IMR-90 (cell line): ENCODE results near the gene FBLN1. TPM values are rescaled to one million over a fixed set of nuclear protein-coding genes. Genes with fewer than 3 reads are reported as not detected.

Source experiments
- ATAC-seq: fragments of 200-7000 bp; cut with Tn5 transposase; 2 replicates; pipeline ENCODE4 v1.9.1; 2020; ENCODE audit warnings: low read depth, mild to moderate bottlenecking, moderate library complexity
- BruUV-seq: library from RNA; stranded (reverse); fragments of 400-500 nt; replicated peaks from 2 replicates; lab custom pipeline; 2021; lab: Mats Ljungman, UMichigan
- CTCF ChIA-PET: fragments of 300-600 bp; formaldehyde crosslinking; extraction: SDS; loops from one replicate; lab custom pipeline; 2021; ENCODE audit warnings: antibody characterized with exemption; lab: Yijun Ruan, JAX
- POLR2A ChIA-PET: fragments of 300-600 bp; sonication (Branson Sonifier 250); formaldehyde crosslinking; loops from one replicate; lab custom pipeline; 2022; ENCODE audit warnings: antibody characterized with exemption; ENCODE audit not compliant: unreplicated experiment; lab: Charles Lee
- DNase-seq: peaks from one replicate; pipeline ENCODE4 v3.0.0; 2013
- H2AFZ ChIP-seq: replicated peaks from 2 replicates; pipeline ENCODE3; 2013; ENCODE audit warnings: low read length, mild to moderate bottlenecking; ENCODE audit not compliant: poor library complexity
- H2AK5ac ChIP-seq: 2 replicates; pipeline ENCODE4 v1.6.1; 2013; ENCODE audit warnings: low read depth, low read length, inconsistent platforms
- H2AK9ac ChIP-seq: replicated peaks from 2 replicates; pipeline ENCODE3; 2013; ENCODE audit warnings: mild to moderate bottlenecking, low read depth, low read length, moderate library complexity; ENCODE audit not compliant: poor library complexity
- H2BK120ac ChIP-seq: 2 replicates; pipeline ENCODE4 v1.6.1; 2013; ENCODE audit warnings: low read depth, low read length, inconsistent platforms
- H2BK15ac ChIP-seq: 3 replicates; pipeline ENCODE4 v1.6.1; 2013; ENCODE audit warnings: low read depth, low read length, inconsistent platforms
- H2BK20ac ChIP-seq: 2 replicates; pipeline ENCODE4 v1.6.1; 2013; ENCODE audit warnings: low read depth, mild to moderate bottlenecking, inconsistent platforms, low read length, moderate library complexity
- H2BK5ac ChIP-seq: 2 replicates; pipeline ENCODE4 v1.6.1; 2013; ENCODE audit warnings: mild to moderate bottlenecking, low read depth, low read length, inconsistent platforms; ENCODE audit not compliant: poor library complexity, severe bottlenecking
- H3K14ac ChIP-seq: replicated peaks from 2 replicates; pipeline ENCODE4 v1.6.1; 2013; ENCODE audit warnings: low read depth, low read length, inconsistent platforms
- H3K18ac ChIP-seq: 2 replicates; pipeline ENCODE4 v1.6.1; 2013; ENCODE audit warnings: low read depth, low read length, control low read depth
- H3K23ac ChIP-seq: 2 replicates; pipeline ENCODE4 v1.6.1; 2013; ENCODE audit warnings: low read depth, low read length, inconsistent platforms
- H3K27ac ChIP-seq: 2 replicates; pipeline ENCODE4 v1.5.1; 2013; ENCODE audit warnings: mild to moderate bottlenecking, control low read depth, low read length; ENCODE audit not compliant: insufficient read depth
- H3K27me3 ChIP-seq: 2 replicates; pipeline ENCODE4 v1.6.1; 2013; ENCODE audit warnings: low read length; ENCODE audit not compliant: control insufficient read depth, insufficient read depth
- H3K36me3 ChIP-seq: 2 replicates; pipeline ENCODE4 v1.6.1; 2013; ENCODE audit warnings: low read length, mixed read lengths; ENCODE audit not compliant: control insufficient read depth, insufficient read depth
- H3K4ac ChIP-seq: 2 replicates; pipeline ENCODE4 v1.6.1; 2013; ENCODE audit warnings: low read depth, low read length, inconsistent platforms
- H3K4me1 ChIP-seq: 2 replicates; pipeline ENCODE4 v1.6.1; 2013; ENCODE audit warnings: low read length, mixed read lengths; ENCODE audit not compliant: control insufficient read depth, insufficient read depth
- H3K4me2 ChIP-seq: 2 replicates; pipeline ENCODE4 v1.6.1; 2013; ENCODE audit warnings: low read depth, mild to moderate bottlenecking, control low read depth, low read length, moderate library complexity
- H3K4me3 ChIP-seq: 2 replicates; pipeline ENCODE4 v1.5.1; 2013; ENCODE audit warnings: low read depth, mild to moderate bottlenecking, control low read depth, low read length, moderate library complexity; ENCODE audit not compliant: insufficient read depth
- H3K56ac ChIP-seq: 2 replicates; pipeline ENCODE4 v1.6.1; 2013; ENCODE audit warnings: low read length, inconsistent platforms; ENCODE audit not compliant: insufficient read depth; ENCODE audit errors: extremely low read depth
- H3K79me1 ChIP-seq, 2 experiments: 2 replicates each; pipeline ENCODE4 v1.6.1; 2013; ENCODE audit warnings: low read length in 2 of 2, inconsistent platforms in 1 of 2, low read depth in 1 of 2
- H3K9ac ChIP-seq: 2 replicates; pipeline ENCODE4 v1.6.1; 2013; ENCODE audit warnings: low read depth, low read length, control low read depth
- H3K9me1 ChIP-seq: 2 replicates; pipeline ENCODE4 v1.6.1; 2013; ENCODE audit warnings: low read length, inconsistent platforms; ENCODE audit not compliant: insufficient read depth
- H3K9me3 ChIP-seq: 2 replicates; pipeline ENCODE4 v1.6.1; 2013; ENCODE audit warnings: low read length; ENCODE audit not compliant: control insufficient read depth, insufficient read depth
- H4K20me1 ChIP-seq: 2 replicates; pipeline ENCODE4 v1.6.1; 2013; ENCODE audit warnings: low read length, inconsistent platforms; ENCODE audit not compliant: insufficient read depth
- H4K5ac ChIP-seq: 2 replicates; pipeline ENCODE4 v1.6.1; 2013; ENCODE audit warnings: mild to moderate bottlenecking, low read depth, low read length, control low read depth
- H4K8ac ChIP-seq, 2 experiments: 2 replicates each; pipeline ENCODE4 v1.6.1; 2013; ENCODE audit warnings: low read depth in 2 of 2, low read length in 2 of 2, control low read depth in 1 of 2, inconsistent platforms in 1 of 2
- H4K91ac ChIP-seq: 2 replicates; pipeline ENCODE4 v1.6.1; 2013; ENCODE audit warnings: low read depth, low read length, inconsistent platforms; ENCODE audit not compliant: insufficient read depth
- CEBPB ChIP-seq: IDR thresholded peaks from 2 replicates; pipeline ENCODE4 v1.6.1; 2012; ENCODE audit warnings: low read depth, low read length, improper control_type of control experiment
- FOS ChIP-seq: fragments of 150-350 bp; IDR thresholded peaks from 2 replicates; pipeline ENCODE4 v1.6.1; 2016; ENCODE audit warnings: low read depth, low read length
- MAFK ChIP-seq: IDR thresholded peaks from 2 replicates; pipeline ENCODE4 v1.6.1; 2012; ENCODE audit warnings: low read depth, low read length, improper control_type of control experiment
- MXI1 ChIP-seq: IDR thresholded peaks from 2 replicates; pipeline ENCODE4 v1.6.1; 2012; ENCODE audit warnings: low read depth, mild to moderate bottlenecking, low read length, moderate library complexity, borderline replicate concordance
- NFE2L2 ChIP-seq: fragments of 150-350 bp; IDR thresholded peaks from 2 replicates; pipeline ENCODE4 v1.6.1; 2016; ENCODE audit warnings: low read depth, mild to moderate bottlenecking, low read length
- POLR2A ChIP-seq: IDR thresholded peaks from 2 replicates; pipeline ENCODE4 v1.6.1; 2012; ENCODE audit warnings: mild to moderate bottlenecking, low read depth, low read length
- RAD21 ChIP-seq: IDR thresholded peaks from 2 replicates; pipeline ENCODE4 v1.6.1; 2012; ENCODE audit warnings: low read length, improper control_type of control experiment
- RFX5 ChIP-seq: IDR thresholded peaks from 2 replicates; pipeline ENCODE4 v1.8.0; 2012; ENCODE audit warnings: low read depth, mild to moderate bottlenecking, low read length, moderate library complexity
- WGBS, 2 experiments: methylation state at CpG; one replicate each; pipeline versions ENCODE4 v1.1.5 to v1.1.7; 2013; ENCODE audit warnings: missing lambda C conversion rate in 2 of 2; ENCODE audit not compliant: insufficient read length in 1 of 2; ENCODE audit errors: extremely low coverage in 2 of 2; 5-methylcytosine and 5-hydroxymethylcytosine counted together
- dilution Hi-C: fragments of 300-500 bp; cut with HindIII; formaldehyde crosslinking; loops from one replicate; pipeline ENCODE4 v1.14.3; 2018; ENCODE audit warnings: low sequenced_read_pairs; ENCODE audit not compliant: unreplicated experiment
- in situ Hi-C: fragments of 300-500 bp; cut with MboI; formaldehyde crosslinking; loops from 3 replicates; pipeline ENCODE4 v1.14.3; 2019; ENCODE audit warnings: low sequenced_read_pairs, inconsistent platforms, mixed read lengths
- intact Hi-C: fragments of 100-400 bp; cut with micrococcal nuclease; formaldehyde crosslinking; loops from 2 replicates; pipeline ENCODE4 v1.10.0; 2022
- polyA plus RNA-seq, 3 experiments: library from polyadenylated mRNA; depleted of rRNA; stranded (reverse); fragments of >200 nt; gene quantifications; 2 replicates each; pipeline ENCODE4 v1.2.3, GENCODE V29; 2012; ENCODE audit warnings: low replicate concordance in 1 of 3
- total RNA-seq: library from RNA; depleted of rRNA; stranded (reverse); fragments of >200 nt; gene quantifications from 2 replicates; pipeline ENCODE4 v1.2.3, GENCODE V29; 2012

Gene FBLN1
- total and polyA plus RNA-seq, 2 of the 4 experiments (the other 2 are of a cell fraction), result 11.3 to 87.9 TPM

- no peak overlapping the region for H4K91ac ChIP-seq
- no peaks in the 10 kb centered on the region for H3K27me3 ChIP-seq
- H3K9me3 ChIP-seq, result no peaks in the 10 kb centered on the region
- dilution Hi-C loops (no loop called here), in situ Hi-C loops (no loop called here), intact Hi-C loops (loop anchor here (10.0 kb wide), 1 partner anchor 265 kb away; no protein-coding TSS in a partner anchor)
- peaks cover 11% of the 10 kb centered on the region for H3K4me1 ChIP-seq
- H4K8ac ChIP-seq, result no peak overlapping the region
- no peak for DNase-seq
- H3K9me1 ChIP-seq, result peaks cover 3% of the 10 kb centered on the region; the same call in 1 of the 2 replicates
- no peak overlapping the region for H2BK5ac ChIP-seq
- no peak overlapping the region for H3K56ac ChIP-seq
- WGBS, 2 experiments, result 81% methylated on average over 5 of the region's 29 CpGs; no CpG with 5 or more reads in 1 of the 2 experiments
- no peak overlapping the region for H2BK120ac ChIP-seq
- H2BK15ac ChIP-seq, result no peak overlapping the region
- H2BK20ac ChIP-seq, result no peak overlapping the region
- no peak overlapping the region for H4K5ac ChIP-seq
- H3K9ac ChIP-seq, result no peak overlapping the region
- no peaks in the 10 kb centered on the region for H3K79me1 ChIP-seq
- no peaks in the 10 kb centered on the region; the same call in 1 of the 2 replicates for H4K20me1 ChIP-seq
- no peak overlapping the region for H3K4ac ChIP-seq
- peaks cover 66% of the 10 kb centered on the region; the same call in 1 of the 2 replicates for H3K36me3 ChIP-seq
- TF ChIP-seq FOS (no peak), CEBPB (no peak), MXI1 (no peak), MAFK (no peak), NFE2L2 (no peak), POLR2A (no peak), RFX5 (no peak), RAD21 (no peak)
- H3K4me3 ChIP-seq, result no peak overlapping the region
- CTCF ChIA-PET, result no interaction called here
- H2AK9ac ChIP-seq, result no peak overlapping the region
- no peak overlapping the region for H2AK5ac ChIP-seq
- POLR2A ChIA-PET, result no interaction called here
- no peak overlapping the region for H3K4me2 ChIP-seq
- no peak for ATAC-seq
- H3K27ac ChIP-seq, result no peak overlapping the region
- no peak overlapping the region for H3K18ac ChIP-seq
- no peak overlapping the region for H2AFZ ChIP-seq
- no peak overlapping the region for H3K23ac ChIP-seq
- H3K14ac ChIP-seq, result no peak overlapping the region
- BruUV-seq, result no TSS peak
Measured at GRCh38 chr22:45579806-45580725, 77.4 kb downstream of the FBLN1 start.
